ENCODE measurements around the gene TIAL1. TPM values are rescaled to one million over a fixed set of nuclear protein-coding genes. Genes with fewer than 3 reads are reported as not detected.
A peak's percentile ranks its signal among the peaks of the same experiment; 100 is the strongest.

The TIAL1 gene
- total RNA-seq, 1 donor from 2014 or later, result 43.0 TPM

DNA sequence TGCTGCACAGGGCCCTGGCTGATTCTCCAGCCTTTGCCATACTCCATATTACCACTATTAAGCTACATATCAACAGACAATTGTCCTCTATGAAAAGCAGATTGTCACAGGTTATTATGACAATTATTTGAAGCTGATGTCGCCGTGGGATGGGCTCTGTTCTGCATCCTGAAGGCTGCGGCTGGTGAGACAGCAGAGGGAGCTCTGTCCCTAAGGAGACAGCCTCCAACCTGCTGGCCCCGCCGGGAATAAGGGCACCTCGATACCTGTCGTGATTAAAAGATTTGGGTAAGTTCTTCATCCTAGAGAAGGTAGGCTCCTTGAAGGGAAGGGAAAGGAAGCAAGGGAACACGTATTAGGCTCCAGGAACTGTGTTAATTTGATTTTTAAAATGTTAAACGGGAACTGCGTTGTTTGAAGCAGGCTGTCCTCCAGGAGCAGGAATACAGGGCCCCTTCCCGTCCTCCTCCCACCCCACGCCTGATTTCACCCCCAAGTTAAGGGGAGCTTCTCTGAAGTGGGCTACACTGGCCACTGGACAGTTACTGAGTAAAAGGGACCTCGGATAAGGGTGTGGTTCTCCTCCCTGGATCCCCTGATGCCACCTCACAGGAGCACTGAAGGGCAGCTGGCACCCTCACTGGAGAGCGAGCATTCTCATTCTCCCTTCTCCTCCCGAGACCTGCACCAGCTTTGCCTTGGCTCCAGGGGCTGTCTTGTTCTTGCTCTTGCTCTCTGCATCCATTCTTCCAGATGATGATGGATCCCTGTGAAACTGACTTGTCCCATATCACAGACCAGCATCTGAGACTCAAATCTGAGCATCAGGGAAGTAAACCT, 11.8 kb upstream of the TIAL1 start:
- Histone ChIP-seq H3K4me3 (ENCODE audit: low read depth, low read length) (no peak overlapping the region), H3K27me3 (ENCODE audit: control insufficient read depth, insufficient read depth, low read length) (no peaks in the 10 kb centered on the region), H3K36me3 (ENCODE audit: control insufficient read depth, insufficient read depth, low read length) (no peaks in the 10 kb centered on the region)
- DNase-seq (ENCODE audit: low read depth), result no peak
- TF ChIP-seq, protein P1, sequence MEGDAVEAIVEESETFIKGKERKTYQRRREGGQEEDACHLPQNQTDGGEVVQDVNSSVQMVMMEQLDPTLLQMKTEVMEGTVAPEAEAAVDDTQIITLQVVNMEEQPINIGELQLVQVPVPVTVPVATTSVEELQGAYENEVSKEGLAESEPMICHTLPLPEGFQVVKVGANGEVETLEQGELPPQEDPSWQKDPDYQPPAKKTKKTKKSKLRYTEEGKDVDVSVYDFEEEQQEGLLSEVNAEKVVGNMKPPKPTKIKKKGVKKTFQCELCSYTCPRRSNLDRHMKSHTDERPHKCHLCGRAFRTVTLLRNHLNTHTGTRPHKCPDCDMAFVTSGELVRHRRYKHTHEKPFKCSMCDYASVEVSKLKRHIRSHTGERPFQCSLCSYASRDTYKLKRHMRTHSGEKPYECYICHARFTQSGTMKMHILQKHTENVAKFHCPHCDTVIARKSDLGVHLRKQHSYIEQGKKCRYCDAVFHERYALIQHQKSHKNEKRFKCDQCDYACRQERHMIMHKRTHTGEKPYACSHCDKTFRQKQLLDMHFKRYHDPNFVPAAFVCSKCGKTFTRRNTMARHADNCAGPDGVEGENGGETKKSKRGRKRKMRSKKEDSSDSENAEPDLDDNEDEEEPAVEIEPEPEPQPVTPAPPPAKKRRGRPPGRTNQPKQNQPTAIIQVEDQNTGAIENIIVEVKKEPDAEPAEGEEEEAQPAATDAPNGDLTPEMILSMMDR (IDR thresholded peaks at IDR 0.05; ENCODE audit: insufficient read depth, low read length, poor library complexity, severe bottlenecking), result peak; percentile 91

DNA sequence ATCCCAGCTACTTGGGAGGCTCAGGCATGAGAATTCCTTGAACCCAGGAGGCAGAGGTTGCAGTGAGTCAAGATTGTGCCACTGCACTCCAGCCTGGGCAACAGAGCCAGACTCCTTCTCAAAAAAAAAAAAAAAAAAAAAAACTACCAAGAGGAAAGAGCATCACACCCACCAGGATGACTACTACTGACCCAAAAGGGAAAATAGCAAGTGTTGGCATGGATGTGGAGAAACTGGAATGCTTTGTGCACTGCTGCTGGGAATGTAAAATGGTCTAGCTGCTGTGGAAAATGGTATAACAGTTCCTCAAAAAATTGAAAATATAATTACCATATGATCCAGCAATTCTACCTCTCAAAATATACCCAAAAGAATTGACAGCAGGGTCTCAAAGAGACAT, 7.7 kb upstream of the TIAL1 start:
- H3K4me3 ChIP-seq (ENCODE audit: low read depth, low read length), result no peak overlapping the region
- no peaks in the 10 kb centered on the region for H3K36me3 ChIP-seq (ENCODE audit: control insufficient read depth, insufficient read depth, low read length)
- DNase-seq (ENCODE audit: low read depth), result no peak
- TF ChIP-seq, protein P1 (IDR thresholded peaks at IDR 0.05; ENCODE audit: insufficient read depth, low read length, poor library complexity, severe bottlenecking), result no peak
- H3K27me3 ChIP-seq (ENCODE audit: control insufficient read depth, insufficient read depth, low read length), result no peaks in the 10 kb centered on the region

DNA sequence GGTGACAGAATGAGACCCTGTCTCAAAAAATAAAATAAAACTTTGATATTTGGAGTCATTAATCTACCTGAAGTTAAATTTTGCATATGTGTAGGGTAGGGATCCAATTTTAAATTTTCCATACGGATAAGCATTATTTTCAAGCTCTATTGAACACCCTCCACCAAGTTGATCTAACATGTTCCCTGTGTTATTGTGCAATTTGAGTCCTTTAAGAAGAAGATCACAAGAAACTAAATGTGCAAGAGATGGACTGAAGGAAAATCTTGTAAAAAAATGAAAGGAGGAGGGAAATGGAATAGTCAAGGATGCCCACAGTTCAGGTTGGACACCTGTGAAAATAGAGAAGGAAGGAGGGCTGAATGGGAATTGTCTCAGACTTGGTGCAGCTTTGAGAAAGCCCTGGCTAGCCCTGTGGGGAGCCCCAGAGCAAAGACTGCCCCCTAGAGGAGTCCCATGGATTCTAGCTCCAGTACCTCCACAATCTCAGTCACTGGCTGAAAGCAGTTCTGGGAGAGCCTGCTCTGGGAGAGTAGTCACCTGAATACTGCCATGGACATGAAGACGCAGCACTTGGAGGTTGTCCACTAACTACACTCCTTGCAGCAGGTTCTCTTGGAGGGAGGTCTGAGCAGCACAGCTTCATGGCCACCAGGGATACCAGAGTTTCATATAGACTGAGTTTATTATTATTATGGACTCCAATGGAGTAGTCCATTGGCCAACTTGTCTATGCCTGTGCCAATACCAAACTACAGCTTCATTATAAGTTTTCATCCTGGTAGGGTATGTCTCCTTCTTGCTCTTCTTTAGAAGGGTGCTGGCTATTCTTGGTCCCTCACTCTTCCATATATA, 5.7 kb upstream of the TIAL1 start:
- H3K36me3 ChIP-seq (ENCODE audit: control insufficient read depth, insufficient read depth, low read length), result no peaks in the 10 kb centered on the region
- H3K27me3 ChIP-seq (ENCODE audit: control insufficient read depth, insufficient read depth, low read length), result no peaks in the 10 kb centered on the region
- DNase-seq (ENCODE audit: low read depth), result no peak
- no peak overlapping the region for H3K4me3 ChIP-seq (ENCODE audit: low read depth, low read length)
- TF ChIP-seq, protein P1 (IDR thresholded peaks at IDR 0.05; ENCODE audit: insufficient read depth, low read length, poor library complexity, severe bottlenecking), result peak; percentile 59

DNA sequence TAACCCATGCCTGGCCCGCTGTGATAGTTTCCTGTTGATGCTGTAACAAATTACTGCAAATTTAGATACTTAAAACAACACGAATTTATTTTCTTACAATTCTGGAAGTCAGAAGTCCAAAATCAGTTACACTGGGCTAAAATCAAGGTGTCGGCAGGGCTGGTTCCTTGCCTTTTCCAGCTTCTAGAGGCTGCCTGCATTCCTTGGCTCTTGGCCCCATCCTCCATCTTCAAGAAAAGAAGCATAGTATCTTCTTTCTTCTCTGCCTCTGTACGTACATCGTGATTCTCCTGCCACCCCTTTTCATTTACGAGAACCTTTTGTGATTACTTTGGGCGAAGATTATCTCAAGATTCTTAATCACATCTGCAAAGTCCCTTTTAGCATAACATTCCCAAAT, 1.6 kb upstream of the TIAL1 start:
- H3K27me3 ChIP-seq (ENCODE audit: control insufficient read depth, insufficient read depth, low read length), result no peaks in the 10 kb centered on the region
- H3K36me3 ChIP-seq (ENCODE audit: control insufficient read depth, insufficient read depth, low read length), result no peaks in the 10 kb centered on the region
- DNase-seq (ENCODE audit: low read depth), result no peak
- TF ChIP-seq, protein P1 (IDR thresholded peaks at IDR 0.05; ENCODE audit: insufficient read depth, low read length, poor library complexity, severe bottlenecking), result no peak
- no peak overlapping the region for H3K4me3 ChIP-seq (ENCODE audit: low read depth, low read length)

DNA sequence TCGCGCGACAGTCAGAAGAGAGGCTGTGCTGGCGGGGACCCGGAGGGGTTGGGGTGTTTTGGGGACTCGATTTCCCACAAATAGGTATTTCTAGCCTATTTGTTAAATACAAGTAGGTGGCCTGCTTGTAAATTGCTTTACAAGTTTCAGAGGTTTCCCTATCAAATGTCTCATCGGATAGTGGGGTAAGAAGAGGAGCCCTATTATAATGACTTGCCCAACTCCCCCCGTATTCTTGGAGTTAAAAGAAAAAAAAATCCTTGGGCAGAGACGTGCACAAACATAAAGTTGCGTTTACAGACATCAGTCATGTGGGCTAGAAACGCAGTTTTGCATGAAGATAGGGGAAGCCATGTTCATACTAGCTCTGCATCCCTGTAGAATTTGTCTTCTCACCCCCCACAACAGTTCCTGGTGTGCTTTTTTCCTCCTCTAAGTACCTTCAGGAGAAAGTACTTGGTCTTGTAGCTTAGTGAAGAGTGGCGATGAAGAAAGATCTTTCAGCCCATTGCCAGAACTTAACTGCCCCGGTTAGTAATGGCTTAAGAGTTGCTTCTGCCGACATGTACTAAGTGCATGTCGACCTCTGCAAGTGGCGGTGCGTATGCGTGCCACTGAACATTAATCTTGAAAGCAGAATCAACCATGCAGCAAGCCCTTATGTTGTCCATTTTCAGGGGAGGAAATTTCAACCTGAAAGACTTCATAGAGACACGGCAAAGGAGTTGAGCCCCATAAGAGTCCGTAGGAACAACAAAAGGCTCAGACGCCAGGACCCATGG, 832 bp upstream of the TIAL1 start:
- H3K4me3 ChIP-seq (ENCODE audit: low read depth, low read length), result peak overlapping the region; percentile 43

More for the DNA sequence above, 832 bp upstream of the TIAL1 start:
- TF ChIP-seq, protein P1 (IDR thresholded peaks at IDR 0.05; ENCODE audit: insufficient read depth, low read length, poor library complexity, severe bottlenecking), result no peak
- Histone ChIP-seq H3K27me3 (ENCODE audit: control insufficient read depth, insufficient read depth, low read length) (no peaks in the 10 kb centered on the region), H3K36me3 (ENCODE audit: control insufficient read depth, insufficient read depth, low read length) (no peaks in the 10 kb centered on the region)
- no peak for DNase-seq (ENCODE audit: low read depth)
